IPS-18a (cell line): ENCODE data around the gene ABCC10.
A peak's percentile ranks its signal among the peaks of the same experiment; 100 is the strongest.

Source experiments
- H3K27ac ChIP-seq: one replicate; pipeline ENCODE4 v1.5.1; 2013; ENCODE audit warnings: low read length
- H3K27me3 ChIP-seq: one replicate; pipeline ENCODE4 v1.6.1; 2013; ENCODE audit warnings: mild to moderate bottlenecking, low read length; ENCODE audit not compliant: control insufficient read depth, insufficient read depth
- H3K36me3 ChIP-seq: one replicate; pipeline ENCODE4 v1.6.1; 2013; ENCODE audit warnings: low read depth, low read length; ENCODE audit not compliant: control insufficient read depth
- H3K4me1 ChIP-seq: one replicate; pipeline ENCODE4 v1.6.1; 2013; ENCODE audit warnings: low read depth, low read length; ENCODE audit not compliant: control insufficient read depth
- H3K4me3 ChIP-seq: one replicate; pipeline ENCODE4 v1.5.1; 2013; ENCODE audit warnings: low read length
- H3K9ac ChIP-seq: one replicate; pipeline ENCODE4 v1.6.1; 2013; ENCODE audit warnings: mild to moderate bottlenecking, low read length, moderate library complexity
- H3K9me3 ChIP-seq: one replicate; pipeline ENCODE4 v1.6.1; 2013; ENCODE audit warnings: low read depth, low read length; ENCODE audit not compliant: control insufficient read depth

The ABCC10 gene

GRCh38 chr6:43477235-43478007 lies 50.1 kb downstream of the ABCC10 start, which contains the start of gene TJAP1:
TJAP1 (plus strand) TSS chr6:43477570; CDS start chr6:43499002, 21,432 bp downstream.
- H3K27ac ChIP-seq = peak within 1 kb of the TSS; percentile 33
- peak within 1 kb of the TSS; percentile 79 for H3K4me3 ChIP-seq
- H3K36me3 ChIP-seq = peaks cover 3% of the 10 kb centered on the region
- peaks cover 25% of the 10 kb centered on the region for H3K4me1 ChIP-seq
- H3K27me3 ChIP-seq = no peaks in the 10 kb centered on the region
- H3K9me3 ChIP-seq = no peaks in the 10 kb centered on the region
- H3K9ac ChIP-seq = peak within 1 kb of the TSS; percentile 87

DNA sequence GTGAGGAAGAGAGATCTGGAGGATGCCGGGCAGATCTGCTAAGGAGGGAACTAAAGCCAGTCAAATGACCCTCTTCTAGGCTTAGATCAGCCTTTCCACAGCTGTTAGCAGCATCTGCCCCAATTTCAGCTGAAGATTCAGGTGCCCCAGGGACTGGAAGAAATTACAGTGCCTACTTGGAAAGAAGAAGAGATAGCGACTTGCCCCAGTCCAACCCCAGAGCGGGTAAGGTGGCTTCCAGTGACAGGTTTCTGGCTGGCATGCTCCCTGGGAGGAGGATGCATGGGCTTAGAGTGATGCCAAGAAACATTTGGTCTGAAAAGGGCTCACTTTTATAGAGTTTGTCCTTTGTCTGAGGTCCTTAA lies 50.6 kb downstream of the ABCC10 start:
- Histone ChIP-seq H3K27ac (peak overlapping the region; percentile 27), H3K27me3 (no peaks in the 10 kb centered on the region), H3K9me3 (no peaks in the 10 kb centered on the region), H3K4me3 (peak overlapping the region; percentile 79), H3K9ac (peak overlapping the region; percentile 87), H3K36me3 (peaks cover 3% of the 10 kb centered on the region), H3K4me1 (peaks cover 27% of the 10 kb centered on the region)

DNA sequence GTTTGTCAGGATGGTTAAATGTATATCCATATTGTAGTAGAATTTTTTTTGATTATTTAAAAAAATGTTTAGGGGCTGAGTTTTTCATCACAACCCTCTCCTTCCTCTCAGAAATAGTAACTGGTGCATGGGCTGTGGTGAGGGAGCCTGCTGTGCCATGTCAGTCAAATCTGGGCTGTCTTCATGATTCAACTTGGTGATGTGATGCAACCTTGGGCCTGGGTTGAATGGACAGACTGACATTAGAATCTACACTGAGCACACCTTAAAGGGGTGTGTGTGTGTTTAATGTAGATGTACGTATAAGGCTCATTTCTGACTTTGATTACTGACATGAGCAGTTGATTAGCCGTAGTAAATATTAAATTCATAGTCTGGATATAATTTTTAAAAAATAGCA lies 53.7 kb downstream of the ABCC10 start:
- no peak overlapping the region for H3K4me3 ChIP-seq
- H3K4me1 ChIP-seq = peaks cover 27% of the 10 kb centered on the region
- no peaks in the 10 kb centered on the region for H3K9me3 ChIP-seq
- H3K9ac ChIP-seq = no peak overlapping the region
- no peak overlapping the region for H3K27ac ChIP-seq
- H3K27me3 ChIP-seq = no peaks in the 10 kb centered on the region
- peaks cover 3% of the 10 kb centered on the region for H3K36me3 ChIP-seq

- Histone ChIP-seq H3K9me3 (no peaks in the 10 kb centered on the region), H3K27ac (no peak overlapping the region), H3K9ac (no peak overlapping the region), H3K36me3 (peaks cover 3% of the 10 kb centered on the region), H3K4me3 (peak overlapping the region; percentile 32), H3K27me3 (no peaks in the 10 kb centered on the region), H3K4me1 (peaks cover 26% of the 10 kb centered on the region)
Measured at GRCh38 chr6:43481591-43482236, 54.4 kb downstream of the ABCC10 start.

- Histone ChIP-seq H3K9ac (no peak overlapping the region), H3K9me3 (no peaks in the 10 kb centered on the region), H3K4me1 (no peaks in the 10 kb centered on the region), H3K4me3 (no peak overlapping the region), H3K27ac (no peak overlapping the region), H3K36me3 (no peaks in the 10 kb centered on the region), H3K27me3 (no peaks in the 10 kb centered on the region)
Measured at GRCh38 chr6:43488667-43489276, 61.4 kb downstream of the ABCC10 start.

DNA sequence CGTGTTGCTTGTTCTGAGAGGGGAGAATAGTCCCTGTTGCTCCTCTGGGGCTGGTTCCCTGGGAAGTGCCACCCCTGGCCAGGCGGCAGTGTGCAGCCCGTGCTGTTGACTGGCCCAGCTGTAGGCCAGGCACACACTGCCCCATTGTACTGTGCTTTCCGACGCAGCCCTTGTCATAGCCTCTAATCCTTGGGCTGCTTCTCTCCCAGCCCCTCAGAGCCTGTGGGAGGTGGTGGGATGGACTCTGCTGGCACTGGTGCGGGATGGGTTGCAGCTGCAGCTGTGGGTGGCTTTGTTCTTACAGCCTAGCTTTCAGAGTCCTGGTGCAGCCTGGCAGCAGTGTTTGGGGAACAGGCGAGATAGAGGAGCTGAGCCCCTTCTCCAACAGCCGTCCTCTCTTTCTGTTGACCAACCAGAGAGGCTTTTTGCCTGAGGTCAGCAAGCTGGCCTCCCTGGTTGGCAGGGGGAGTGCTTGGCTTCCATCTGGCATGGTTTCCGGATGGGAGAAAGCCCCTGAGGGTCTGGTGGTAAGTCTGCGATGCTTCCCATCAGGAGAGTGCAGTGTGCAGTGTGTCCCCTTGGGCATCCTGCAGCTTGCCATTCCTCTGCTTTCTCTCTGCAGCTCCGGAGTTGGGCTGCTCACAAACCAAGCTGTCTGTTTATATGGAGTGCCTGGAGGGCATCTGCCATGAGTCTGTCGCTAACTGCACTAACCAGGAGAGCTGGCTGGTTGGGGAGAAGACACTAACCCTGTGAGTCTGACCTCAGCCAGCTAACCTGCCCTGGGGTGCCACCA lies 62.1 kb downstream of the ABCC10 start:
- no peaks in the 10 kb centered on the region for H3K4me1 ChIP-seq
- no peaks in the 10 kb centered on the region for H3K9me3 ChIP-seq
- no peak overlapping the region for H3K9ac ChIP-seq
- no peak overlapping the region for H3K4me3 ChIP-seq
- no peaks in the 10 kb centered on the region for H3K36me3 ChIP-seq
- H3K27ac ChIP-seq = no peak overlapping the region
- H3K27me3 ChIP-seq = no peaks in the 10 kb centered on the region

DNA sequence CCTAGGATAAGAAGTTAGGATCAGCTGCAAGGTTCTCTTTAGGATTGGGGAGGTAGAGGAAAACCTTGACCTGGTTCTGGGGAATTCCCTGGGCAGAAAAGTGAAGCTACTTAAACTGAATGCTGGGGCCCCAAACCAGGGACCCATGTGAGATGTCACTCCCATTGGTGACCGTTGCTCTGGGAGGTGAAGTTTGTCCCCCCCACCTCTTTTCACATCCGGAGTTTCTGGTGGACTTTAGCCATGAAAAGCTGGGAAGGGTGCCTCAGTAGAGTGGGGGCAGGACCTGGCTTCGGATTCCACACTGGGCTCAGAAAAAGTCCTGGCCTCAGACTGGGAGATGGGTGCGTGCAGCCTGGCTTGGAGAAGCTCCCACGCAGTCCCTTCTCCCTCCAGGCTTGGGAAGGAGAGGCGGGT lies 63.2 kb downstream of the ABCC10 start:
- Histone ChIP-seq H3K4me1 (no peaks in the 10 kb centered on the region), H3K27me3 (no peaks in the 10 kb centered on the region), H3K4me3 (no peak overlapping the region), H3K36me3 (no peaks in the 10 kb centered on the region), H3K9me3 (no peaks in the 10 kb centered on the region), H3K9ac (no peak overlapping the region), H3K27ac (no peak overlapping the region)

DNA sequence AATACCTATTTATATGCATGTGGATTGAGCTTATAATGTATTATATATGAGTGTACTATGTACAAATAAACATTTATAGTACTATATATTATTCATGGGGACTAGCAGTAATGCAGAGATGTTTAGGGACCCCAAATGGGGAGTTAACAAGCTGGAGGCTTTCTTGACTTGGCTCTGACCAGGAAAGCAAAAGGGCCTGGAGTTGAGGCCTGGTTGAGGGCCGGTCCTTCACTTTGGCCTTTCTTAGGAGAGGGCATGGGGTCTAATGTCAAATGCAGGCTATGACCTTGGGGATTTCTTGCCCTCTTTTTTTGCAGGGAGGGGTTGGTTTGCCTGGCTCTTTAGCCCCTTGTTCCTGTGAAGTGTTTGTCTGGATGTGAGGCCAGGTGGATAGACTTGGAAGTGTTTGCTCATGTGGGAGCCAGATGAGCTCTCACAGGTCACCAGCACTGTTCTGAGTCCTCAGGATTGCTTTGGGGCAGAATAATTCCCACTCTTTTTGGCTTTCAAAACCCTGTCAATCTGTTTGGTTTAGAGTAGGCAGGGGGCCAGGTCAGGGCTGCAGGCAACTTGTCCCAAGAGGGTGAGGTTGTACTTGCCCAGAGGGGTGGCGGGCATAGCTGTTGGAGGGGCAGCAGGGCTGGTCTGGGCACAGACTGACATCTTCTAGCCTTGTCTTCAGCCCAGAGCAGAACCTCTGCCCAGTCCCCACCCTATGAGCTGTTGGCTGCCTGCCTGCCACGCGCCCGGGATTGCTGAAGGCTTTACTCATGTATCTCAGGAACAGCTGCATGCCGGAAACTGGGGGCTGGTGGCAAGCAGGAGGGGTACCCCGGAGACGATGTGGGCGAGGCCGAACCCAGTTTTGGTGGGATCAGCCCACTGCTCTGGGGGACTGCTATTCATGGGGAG lies 64.7 kb downstream of the ABCC10 start:
- H3K9ac ChIP-seq = no peak overlapping the region
- no peaks in the 10 kb centered on the region for H3K36me3 ChIP-seq
- H3K4me1 ChIP-seq = no peaks in the 10 kb centered on the region
- H3K9me3 ChIP-seq = no peaks in the 10 kb centered on the region
- no peaks in the 10 kb centered on the region for H3K27me3 ChIP-seq
- no peak overlapping the region for H3K4me3 ChIP-seq
- no peak overlapping the region for H3K27ac ChIP-seq

- Histone ChIP-seq H3K27me3 (no peaks in the 10 kb centered on the region), H3K4me3 (no peak overlapping the region), H3K27ac (no peak overlapping the region), H3K9ac (no peak overlapping the region), H3K9me3 (no peaks in the 10 kb centered on the region), H3K4me1 (no peaks in the 10 kb centered on the region), H3K36me3 (peaks cover under 1% of the 10 kb centered on the region)
Measured at GRCh38 chr6:43492673-43493072, 65.3 kb downstream of the ABCC10 start.

GRCh38 chr6:43493230-43493629 lies 65.9 kb downstream of the ABCC10 start:
- H3K9me3 ChIP-seq = no peaks in the 10 kb centered on the region
- H3K36me3 ChIP-seq = peaks cover 6% of the 10 kb centered on the region
- no peaks in the 10 kb centered on the region for H3K4me1 ChIP-seq
- H3K27ac ChIP-seq = no peak overlapping the region
- H3K27me3 ChIP-seq = no peaks in the 10 kb centered on the region
- no peak overlapping the region for H3K9ac ChIP-seq
- H3K4me3 ChIP-seq = no peak overlapping the region
